K562 (cell line): Measurements from ENCODE around the gene ANKRD12. TPM values are rescaled to one million over a fixed set of nuclear protein-coding genes. Genes with fewer than 3 reads are reported as not detected.
A peak's percentile ranks its signal among the peaks of the same experiment; 100 is the strongest.

Source experiments
- ATAC-seq: fragments of 200-7000 bp; cut with Tn5 transposase; 3 replicates; pipeline ENCODE4 v1.9.1; 2020; ENCODE audit warnings: moderate library complexity
- BruUV-seq: library from RNA; stranded (reverse); fragments of 400-500 nt; replicated peaks from 2 replicates; lab custom pipeline; 2021; lab: Mats Ljungman, UMichigan
- CTCF ChIA-PET: fragments of 300-600 bp; formaldehyde crosslinking; extraction: SDS; loops from one replicate; lab custom pipeline; 2021; ENCODE audit warnings: low intra/inter-chr PET ratio; lab: Yijun Ruan, JAX
- POLR2A ChIA-PET: fragments of 300-600, 350-650 bp; sonication (Branson Sonifier 250); formaldehyde crosslinking; extraction: SDS; loops from one replicate; lab custom pipeline; 2021; ENCODE audit warnings: antibody characterized with exemption, inconsistent platforms; lab: Yijun Ruan, JAX
- DNase-seq, 4 experiments: peaks; one replicate each; pipeline versions ENCODE4 v3.0.0 to v3.0.0-alpha.2; 2011 to 2018; ENCODE audit warnings: low spot score in 3 of 4, mixed read lengths in 3 of 4; ENCODE audit errors: extremely low read depth in 1 of 4
- FAIRE-seq: peaks from 2 replicates; lab custom pipeline; 2011; peaks lifted over from hg19 to GRCh38; lab: Jason Lieb, UNC
- H2AFZ ChIP-seq: 2 replicates; pipeline ENCODE4 v1.6.0; 2011; ENCODE audit warnings: low read depth, low read length, control low read depth, inconsistent platforms
- H3K27ac ChIP-seq: fragments of 200-600 bp; 3 replicates; pipeline ENCODE4 v1.8.0; 2011; ENCODE audit warnings: low read depth, mild to moderate bottlenecking, control low read depth, inconsistent platforms, low read length, moderate library complexity, mixed read lengths; ENCODE audit errors: extremely low read depth
- H3K27me3 ChIP-seq, 2 experiments: fragments of 300-600 bp in 1 of 2; 2 replicates in 1 of 2; 3 replicates in 1 of 2; pipeline versions ENCODE4 v1.6.0 to v1.8.0; 2011; ENCODE audit warnings: inconsistent platforms in 2 of 2, low read length in 2 of 2, mild to moderate bottlenecking in 1 of 2, mixed read lengths in 1 of 2, moderate library complexity in 1 of 2; ENCODE audit not compliant: control insufficient read depth in 2 of 2, insufficient read depth in 2 of 2
- H3K36me3 ChIP-seq: fragments of 300-600 bp; 3 replicates; pipeline ENCODE4 v1.8.0; 2011; ENCODE audit warnings: mild to moderate bottlenecking, low read length, inconsistent platforms; ENCODE audit not compliant: control insufficient read depth, insufficient read depth
- H3K4me1 ChIP-seq, 2 experiments: fragments of 200-600 bp in 1 of 2; replicated peaks in 1 of 2; 2 replicates in 1 of 2; 3 replicates in 1 of 2; pipeline versions ENCODE4 v1.5.1 to v1.8.0; 2011; ENCODE audit warnings: inconsistent platforms in 2 of 2, low read length in 2 of 2, mild to moderate bottlenecking in 1 of 2, mixed read lengths in 1 of 2, moderate library complexity in 1 of 2; ENCODE audit not compliant: control insufficient read depth in 2 of 2, insufficient read depth in 2 of 2
- H3K4me2 ChIP-seq: 2 replicates; pipeline ENCODE4 v1.6.1; 2011; ENCODE audit warnings: low read length, control low read depth, inconsistent platforms, mixed read lengths; ENCODE audit not compliant: insufficient read depth
- H3K4me3 ChIP-seq: fragments of 200-600 bp; sonication (generic), shearing (Covaris generic); 2 replicates; pipeline ENCODE4 v1.5.1; 2016; ENCODE audit warnings: control low read depth, inconsistent platforms
- H3K79me2 ChIP-seq: fragments of 200-600 bp; 3 replicates; pipeline ENCODE4 v1.8.0; 2011; ENCODE audit warnings: low read length, inconsistent platforms; ENCODE audit not compliant: control insufficient read depth, insufficient read depth
- H3K9ac ChIP-seq, 2 experiments: 2 replicates each; pipeline versions ENCODE4 v1.6.0 to v1.6.1; 2011; ENCODE audit warnings: low read depth in 2 of 2, low read length in 2 of 2, control low read depth in 1 of 2, inconsistent platforms in 1 of 2, mild to moderate bottlenecking in 1 of 2, mixed read lengths in 1 of 2; ENCODE audit not compliant: insufficient read depth in 1 of 2
- H3K9me1 ChIP-seq: one replicate; pipeline ENCODE4 v1.6.0; 2011; ENCODE audit warnings: inconsistent platforms, mild to moderate bottlenecking, low read length, moderate library complexity; ENCODE audit not compliant: control insufficient read depth, insufficient read depth
- H3K9me3 ChIP-seq: replicated peaks from 2 replicates; pipeline ENCODE4 v1.5.1; 2011; ENCODE audit warnings: low read depth, low read length, inconsistent platforms; ENCODE audit not compliant: control insufficient read depth, insufficient read depth
- H4K20me1 ChIP-seq: replicated peaks from 2 replicates; pipeline ENCODE4 v1.6.1; 2011; ENCODE audit warnings: low read length, inconsistent platforms, mixed read lengths; ENCODE audit not compliant: control insufficient read depth, insufficient read depth
- WGBS: fragments of 100-300 bp; shearing (Covaris generic); methylation state at CpG from one replicate; pipeline ENCODE4 v1.1.6; 2016; ENCODE audit warnings: low coverage, mixed read lengths; ENCODE audit not compliant: insufficient coverage; ENCODE audit errors: missing lambda C conversion rate; 5-methylcytosine and 5-hydroxymethylcytosine counted together
- in situ Hi-C: fragments of 300-500 bp; cut with MboI; formaldehyde crosslinking; loops from 4 replicates; pipeline ENCODE4 v1.15.0; 2018; ENCODE audit warnings: inconsistent platforms, mixed read lengths
- intact Hi-C: fragments of 100-400 bp; cut with micrococcal nuclease; formaldehyde crosslinking; loops from 2 replicates; pipeline ENCODE4 v1.14.2; 2022
- polyA plus RNA-seq, 8 experiments: library from polyadenylated mRNA; depleted of rRNA in 4 of 8; stranded (reverse) in 5 of 8; unstranded in 3 of 8; fragments of >200 nt; fragmentation: Nextera tagmentation in 2 of 8; fragmentation: Illumina TruSeq in 1 of 8; extraction: Ambion mirVana in 2 of 8; extraction: Trizol in 1 of 8; gene quantifications; 2 replicates each; pipeline versions ENCODE4 v1.2.1 to v1.2.3, GENCODE V29; 2011 to 2014; ENCODE audit warnings: inconsistent platforms in 1 of 8, missing spikeins in 1 of 8
- total RNA-seq, 7 experiments: library from RNA; depleted of rRNA in 6 of 7; stranded (reverse); fragments of >200 nt in 6 of 7; fragmentation: Illumina TruSeq in 2 of 7; extraction: Trizol in 2 of 7; gene quantifications; 2 replicates each; pipeline versions ENCODE4 v1.2.1 to v1.2.3, GENCODE V29; 2011 to 2021; ENCODE audit warnings: low replicate concordance in 1 of 7
- TF ChIP-seq, protein P1 (sequence below): sonication (generic); formaldehyde crosslinking; IDR thresholded peaks from 2 replicates; pipeline ENCODE4 v1.9.0; 2022; ENCODE audit warnings: mild to moderate bottlenecking, missing genetic modification reagents
- TF ChIP-seq, protein P2 (sequence below): fragments of 450-650 bp; IDR thresholded peaks from 2 replicates; pipeline ENCODE4 v1.6.1; 2018; ENCODE audit not compliant: partially characterized antibody

The ANKRD12 gene
- total and polyA plus RNA-seq, 9 of the 15 experiments (the other 6 are each of a cell fraction or from before 2014, with no cell fraction given): 6.6 to 28.2 (median 16.0) TPM

DNA sequence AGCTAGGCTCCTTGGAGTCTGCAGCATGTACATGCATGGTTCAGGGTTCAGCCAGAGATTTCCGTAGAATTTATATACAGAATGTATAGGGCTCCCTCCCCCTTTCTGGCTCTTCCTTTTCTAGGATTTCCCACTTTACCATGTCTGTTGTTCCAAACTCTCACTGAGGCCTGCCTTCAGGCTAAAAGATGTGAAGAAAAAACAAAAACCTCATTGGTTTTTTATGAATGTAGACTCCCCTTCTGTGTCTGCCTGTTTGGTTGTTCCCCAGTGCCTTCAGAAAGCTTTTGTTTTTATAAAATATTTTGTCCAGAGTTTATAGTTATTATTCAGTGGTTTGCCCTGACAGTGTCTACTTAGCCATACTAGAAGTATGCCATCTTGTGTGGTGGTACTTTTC, 30.5 kb upstream of the ANKRD12 start:
- POLR2A ChIA-PET: interaction anchor here (0.6 to 4.6 kb wide), 4 partner anchors 8 to 150 kb away, joined by 3 to 53 read pairs (median 6); no protein-coding TSS in a partner anchor
- intact Hi-C loops: no loop called here

More for the DNA sequence above, 30.5 kb upstream of the ANKRD12 start:
- CTCF ChIA-PET: no interaction called here
- peak overlapping the region; percentile 4; the same call in 1 of the 3 replicates for H3K27ac ChIP-seq
- in situ Hi-C loops: no loop called here
- H2AFZ ChIP-seq: no peak overlapping the region
- TF ChIP-seq, protein P1, sequence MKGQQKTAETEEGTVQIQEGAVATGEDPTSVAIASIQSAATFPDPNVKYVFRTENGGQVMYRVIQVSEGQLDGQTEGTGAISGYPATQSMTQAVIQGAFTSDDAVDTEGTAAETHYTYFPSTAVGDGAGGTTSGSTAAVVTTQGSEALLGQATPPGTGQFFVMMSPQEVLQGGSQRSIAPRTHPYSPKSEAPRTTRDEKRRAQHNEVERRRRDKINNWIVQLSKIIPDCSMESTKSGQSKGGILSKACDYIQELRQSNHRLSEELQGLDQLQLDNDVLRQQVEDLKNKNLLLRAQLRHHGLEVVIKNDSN (CRISPR knock-in tag): no peak
- TF ChIP-seq, protein P2, sequence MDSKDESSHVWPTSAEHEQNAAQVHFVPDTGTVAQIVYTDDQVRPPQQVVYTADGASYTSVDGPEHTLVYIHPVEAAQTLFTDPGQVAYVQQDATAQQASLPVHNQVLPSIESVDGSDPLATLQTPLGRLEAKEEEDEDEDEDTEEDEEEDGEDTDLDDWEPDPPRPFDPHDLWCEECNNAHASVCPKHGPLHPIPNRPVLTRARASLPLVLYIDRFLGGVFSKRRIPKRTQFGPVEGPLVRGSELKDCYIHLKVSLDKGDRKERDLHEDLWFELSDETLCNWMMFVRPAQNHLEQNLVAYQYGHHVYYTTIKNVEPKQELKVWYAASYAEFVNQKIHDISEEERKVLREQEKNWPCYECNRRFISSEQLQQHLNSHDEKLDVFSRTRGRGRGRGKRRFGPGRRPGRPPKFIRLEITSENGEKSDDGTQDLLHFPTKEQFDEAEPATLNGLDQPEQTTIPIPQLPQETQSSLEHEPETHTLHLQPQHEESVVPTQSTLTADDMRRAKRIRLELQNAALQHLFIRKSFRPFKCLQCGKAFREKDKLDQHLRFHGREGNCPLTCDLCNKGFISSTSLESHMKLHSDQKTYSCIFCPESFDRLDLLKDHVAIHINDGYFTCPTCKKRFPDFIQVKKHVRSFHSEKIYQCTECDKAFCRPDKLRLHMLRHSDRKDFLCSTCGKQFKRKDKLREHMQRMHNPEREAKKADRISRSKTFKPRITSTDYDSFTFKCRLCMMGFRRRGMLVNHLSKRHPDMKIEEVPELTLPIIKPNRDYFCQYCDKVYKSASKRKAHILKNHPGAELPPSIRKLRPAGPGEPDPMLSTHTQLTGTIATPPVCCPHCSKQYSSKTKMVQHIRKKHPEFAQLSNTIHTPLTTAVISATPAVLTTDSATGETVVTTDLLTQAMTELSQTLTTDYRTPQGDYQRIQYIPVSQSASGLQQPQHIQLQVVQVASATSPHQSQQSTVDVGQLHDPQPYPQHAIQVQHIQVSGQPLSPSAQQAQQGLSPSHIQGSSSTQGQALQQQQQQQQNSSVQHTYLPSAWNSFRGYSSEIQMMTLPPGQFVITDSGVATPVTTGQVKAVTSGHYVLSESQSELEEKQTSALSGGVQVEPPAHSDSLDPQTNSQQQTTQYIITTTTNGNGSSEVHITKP: peak; percentile 53
- no peak for FAIRE-seq
- no peaks in the 10 kb centered on the region for H3K9me1 ChIP-seq
- DNase-seq: no peak
- peaks cover 71% of the 10 kb centered on the region for H3K36me3 ChIP-seq
- peaks cover 6 to 29% of the 10 kb centered on the region in 2 experiments for H3K4me1 ChIP-seq
- WGBS: 30% methylated on average over 1 of the region's 1 CpG
- peaks cover 34% of the 10 kb centered on the region for H4K20me1 ChIP-seq
- peaks cover 98% of the 10 kb centered on the region for H3K79me2 ChIP-seq
- no TSS peak for BruUV-seq
- peak overlapping the region; percentile 84 for H3K4me2 ChIP-seq
- peak overlapping the region in 1 of 2 experiments; percentile 82; a peak in 3 of 4 replicates for H3K9ac ChIP-seq
- no peak for ATAC-seq
- H3K9me3 ChIP-seq: no peaks in the 10 kb centered on the region
- H3K4me3 ChIP-seq: peak overlapping the region; percentile 51
- H3K27me3 ChIP-seq: no peaks in the 10 kb centered on the region
